ENCODE data around the gene CASS4. TPM values are rescaled to one million over a fixed set of nuclear protein-coding genes. Genes with fewer than 3 reads are reported as not detected.

The CASS4 gene
- total RNA-seq, 2 donors from 2014 or later, result 0.59 to 1.2 TPM

GRCh38 chr20:56369179-56369578 is 42.9 kb upstream of the CASS4 start:
- WGBS, result 90% methylated on average over 4 of the region's 4 CpGs
- Histone ChIP-seq H3K27me3 (replicated peaks; ENCODE audit: insufficient read depth) (no peaks in the 10 kb centered on the region), H3K27ac (no peak overlapping the region), H3K9me3 (no peaks in the 10 kb centered on the region), H3K36me3 (peaks cover 0 to 10% of the 10 kb centered on the region in 2 donors), H3K4me1 (replicated peaks) (no peaks in the 10 kb centered on the region), H3K4me3 (no peak overlapping the region)
- TF ChIP-seq POLR2A (IDR thresholded peaks at IDR 0.05), result no peak
- no peak for TF ChIP-seq CTCF (IDR thresholded peaks at IDR 0.05)
- no peak for TF ChIP-seq POLR2AphosphoS5 (IDR thresholded peaks at IDR 0.05)
- DNase-seq (ENCODE audit: low spot score), result no peak
- intact Hi-C loops (cut with DNase I), result no loop called here

GRCh38 chr20:56371977-56372376 is 40.1 kb upstream of the CASS4 start:
- intact Hi-C loops (cut with DNase I), result no loop called here
- no peaks in the 10 kb centered on the region for H3K36me3 ChIP-seq
- H3K4me3 ChIP-seq, result no peak overlapping the region
- no peaks in the 10 kb centered on the region for H3K4me1 ChIP-seq (replicated peaks)
- no peaks in the 10 kb centered on the region for H3K27me3 ChIP-seq (replicated peaks; ENCODE audit: insufficient read depth)
- H3K27ac ChIP-seq, result no peak overlapping the region
- no peak for DNase-seq (ENCODE audit: low spot score)
- 92% methylated on average over 11 of the region's 11 CpGs for WGBS
- TF ChIP-seq POLR2AphosphoS5 (IDR thresholded peaks at IDR 0.05) (no peak), POLR2A (IDR thresholded peaks at IDR 0.05) (no peak), CTCF (IDR thresholded peaks at IDR 0.05) (no peak)
- no peaks in the 10 kb centered on the region for H3K9me3 ChIP-seq

- Histone ChIP-seq H3K27ac (no peak overlapping the region), H3K9me3 (no peaks in the 10 kb centered on the region), H3K4me3 (no peak overlapping the region), H3K4me1 (replicated peaks) (no peaks in the 10 kb centered on the region), H3K36me3 (no peaks in the 10 kb centered on the region), H3K27me3 (replicated peaks; ENCODE audit: insufficient read depth) (no peaks in the 10 kb centered on the region)
- WGBS, result 84% methylated on average over 1 of the region's 1 CpG
- TF ChIP-seq POLR2AphosphoS5 (IDR thresholded peaks at IDR 0.05) (no peak), POLR2A (IDR thresholded peaks at IDR 0.05) (no peak), CTCF (IDR thresholded peaks at IDR 0.05) (no peak)
- intact Hi-C loops (cut with DNase I), result no loop called here
- no peak for DNase-seq (ENCODE audit: low spot score)
Measured at GRCh38 chr20:56372850-56373249, 39.2 kb upstream of the CASS4 start.

GRCh38 chr20:56373942-56374341 is 38.1 kb upstream of the CASS4 start:
- Histone ChIP-seq H3K27me3 (replicated peaks; ENCODE audit: insufficient read depth) (no peaks in the 10 kb centered on the region), H3K36me3 (no peaks in the 10 kb centered on the region), H3K4me1 (replicated peaks) (no peaks in the 10 kb centered on the region), H3K27ac (no peak overlapping the region), H3K9me3 (no peaks in the 10 kb centered on the region), H3K4me3 (no peak overlapping the region)
- TF ChIP-seq CTCF (IDR thresholded peaks at IDR 0.05) (no peak), POLR2AphosphoS5 (IDR thresholded peaks at IDR 0.05) (no peak), POLR2A (IDR thresholded peaks at IDR 0.05) (no peak)
- DNase-seq (ENCODE audit: low spot score), result no peak
- WGBS, result 70% methylated on average over 1 of the region's 1 CpG
- intact Hi-C loops (cut with DNase I), result no loop called here

GRCh38 chr20:56376331-56376730 is 35.7 kb upstream of the CASS4 start:
- Histone ChIP-seq H3K4me3 (no peak overlapping the region), H3K4me1 (replicated peaks) (no peaks in the 10 kb centered on the region), H3K27me3 (replicated peaks; ENCODE audit: insufficient read depth) (no peaks in the 10 kb centered on the region), H3K27ac (no peak overlapping the region), H3K9me3 (no peaks in the 10 kb centered on the region), H3K36me3 (no peaks in the 10 kb centered on the region)
- no peak for DNase-seq (ENCODE audit: low spot score)
- intact Hi-C loops (cut with DNase I), result no loop called here
- TF ChIP-seq POLR2A (IDR thresholded peaks at IDR 0.05) (no peak), POLR2AphosphoS5 (IDR thresholded peaks at IDR 0.05) (no peak), CTCF (IDR thresholded peaks at IDR 0.05) (no peak)
- WGBS, result 86% methylated on average over 2 of the region's 2 CpGs
